GM19324 (cell line): ENCODE measurements around the gene ZC3HAV1.
"Not testable (repeated sequence)": the region's sequence is repeated elsewhere in the genome, so short reads cannot be mapped to it uniquely, and the experiment has no call there.

Experiments
- ATAC-seq: cut with Tn5 transposase; IDR thresholded peaks from one replicate; pipeline ENCODE4 v1.9.1; 2021; ENCODE audit warnings: mild to moderate bottlenecking, moderate library complexity; ENCODE audit not compliant: unreplicated experiment, low FRiP score

The ZC3HAV1 gene

GRCh38 chr7:139112741-139113250 lies 3.3 kb upstream of the ZC3HAV1 start:
- ATAC-seq, result no peak

GRCh38 chr7:139112316-139112715 lies 2.8 kb upstream of the ZC3HAV1 start:
- ATAC-seq, result no peak

GRCh38 chr7:139111811-139112301 lies 2.3 kb upstream of the ZC3HAV1 start:
- no peak for ATAC-seq

- no peak for ATAC-seq
Measured at GRCh38 chr7:139111147-139111546, 1.6 kb upstream of the ZC3HAV1 start.

GRCh38 chr7:139109983-139110411 lies 477 bp upstream of the ZC3HAV1 start:
- no peak for ATAC-seq

GRCh38 chr7:139108266-139109187 lies 993 bp downstream of the ZC3HAV1 start:
- ATAC-seq, result peak; percentile 13

GRCh38 chr7:139106959-139107358 lies 2.6 kb downstream of the ZC3HAV1 start:
- ATAC-seq, result no peak

- ATAC-seq, result not testable (repeated sequence)
Measured at GRCh38 chr7:139106227-139106626, 3.3 kb downstream of the ZC3HAV1 start.

- no peak for ATAC-seq
Measured at GRCh38 chr7:139105484-139105883, 4.0 kb downstream of the ZC3HAV1 start.

- no peak for ATAC-seq
Measured at GRCh38 chr7:139104091-139104450, 5.4 kb downstream of the ZC3HAV1 start.

- no peak for ATAC-seq
Measured at GRCh38 chr7:139103057-139103815, 6.3 kb downstream of the ZC3HAV1 start.

GRCh38 chr7:139101637-139102158 lies 7.8 kb downstream of the ZC3HAV1 start:
- ATAC-seq, result not testable (repeated sequence)

GRCh38 chr7:139099172-139099947 lies 10.2 kb downstream of the ZC3HAV1 start:
- no peak for ATAC-seq

GRCh38 chr7:139095194-139095659 lies 14.3 kb downstream of the ZC3HAV1 start:
- peak; percentile 97 for ATAC-seq

GRCh38 chr7:139094596-139094995 lies 14.9 kb downstream of the ZC3HAV1 start:
- ATAC-seq, result peak; percentile 18

- no peak for ATAC-seq
Measured at GRCh38 chr7:139094030-139094429, 15.5 kb downstream of the ZC3HAV1 start.

GRCh38 chr7:139093512-139093911 lies 16.0 kb downstream of the ZC3HAV1 start:
- not testable (repeated sequence) for ATAC-seq

- no peak for ATAC-seq
Measured at GRCh38 chr7:139092090-139092796, 17.3 kb downstream of the ZC3HAV1 start.

GRCh38 chr7:139091677-139091996 lies 17.9 kb downstream of the ZC3HAV1 start:
- ATAC-seq, result no peak
